H9 (cell line): ENCODE data around the gene PRR5L. TPM values are rescaled to one million over a fixed set of nuclear protein-coding genes. Genes with fewer than 3 reads are reported as not detected.

Source experiments
- DNase-seq: peaks from one replicate; pipeline ENCODE4 v3.0.0-alpha.2; 2017
- H2AFZ ChIP-seq: one replicate; pipeline ENCODE4 v1.6.1; 2013; ENCODE audit warnings: mild to moderate bottlenecking, low read length, control low read depth, moderate library complexity
- H2AK5ac ChIP-seq: 2 replicates; pipeline ENCODE4 v1.6.1; 2013; ENCODE audit warnings: low read length, control low read depth, mixed read lengths; ENCODE audit not compliant: insufficient read length
- H2BK120ac ChIP-seq: one replicate; pipeline ENCODE4 v1.6.1; 2013; ENCODE audit warnings: low read depth, mild to moderate bottlenecking, low read length, control low read depth, inconsistent platforms; ENCODE audit not compliant: poor library complexity, severe bottlenecking
- H2BK12ac ChIP-seq: 2 replicates; pipeline ENCODE4 v1.6.1; 2013; ENCODE audit warnings: low read length, control low read depth, mixed read lengths, low read depth; ENCODE audit not compliant: insufficient read length
- H2BK15ac ChIP-seq: 2 replicates; pipeline ENCODE4 v1.6.1; 2013; ENCODE audit warnings: low read depth, low read length, control low read depth
- H2BK20ac ChIP-seq: one replicate; pipeline ENCODE4 v1.6.1; 2013; ENCODE audit warnings: low read depth, mild to moderate bottlenecking, low read length, control low read depth, inconsistent platforms; ENCODE audit not compliant: poor library complexity, severe bottlenecking
- H2BK5ac ChIP-seq: 2 replicates; pipeline ENCODE4 v1.6.1; 2013; ENCODE audit warnings: low read length, control low read depth, mixed read lengths; ENCODE audit not compliant: insufficient read length
- H3K14ac ChIP-seq: 2 replicates; pipeline ENCODE4 v1.6.1; 2013; ENCODE audit warnings: low read length, control low read depth; ENCODE audit not compliant: insufficient read depth
- H3K18ac ChIP-seq: 2 replicates; pipeline ENCODE4 v1.6.1; 2013; ENCODE audit warnings: low read depth, mild to moderate bottlenecking, mixed read lengths, low read length, control low read depth; ENCODE audit not compliant: insufficient read length
- H3K23ac ChIP-seq: 2 replicates; pipeline ENCODE4 v1.6.1; 2013; ENCODE audit warnings: low read length, control low read depth, mixed read lengths, low read depth; ENCODE audit not compliant: insufficient read length
- H3K23me2 ChIP-seq: 2 replicates; pipeline ENCODE4 v1.6.1; 2013; ENCODE audit warnings: low read depth, mild to moderate bottlenecking, mixed read lengths, low read length, control low read depth; ENCODE audit not compliant: insufficient read length, poor library complexity, severe bottlenecking
- H3K27ac ChIP-seq: 2 replicates; pipeline ENCODE4 v1.5.1; 2013; ENCODE audit warnings: low read length, control low read depth, mixed read lengths, low read depth; ENCODE audit not compliant: insufficient read length
- H3K27me3 ChIP-seq: 2 replicates; pipeline ENCODE4 v1.6.1; 2013; ENCODE audit warnings: low read length, control low read depth, inconsistent platforms; ENCODE audit not compliant: insufficient read depth
- H3K4ac ChIP-seq: 2 replicates; pipeline ENCODE4 v1.6.1; 2013; ENCODE audit warnings: low read depth, mild to moderate bottlenecking, control low read depth, inconsistent platforms, low read length, moderate library complexity
- H3K4me1 ChIP-seq: 2 replicates; pipeline ENCODE4 v1.6.1; 2013; ENCODE audit warnings: low read length, control low read depth, inconsistent platforms; ENCODE audit not compliant: insufficient read depth
- H3K4me2 ChIP-seq: 2 replicates; pipeline ENCODE4 v1.6.1; 2013; ENCODE audit warnings: low read length, control low read depth, mixed read lengths; ENCODE audit not compliant: insufficient read length, insufficient read depth
- H3K56ac ChIP-seq: 2 replicates; pipeline ENCODE4 v1.6.1; 2013; ENCODE audit warnings: low read depth, mild to moderate bottlenecking, mixed read lengths, low read length, control low read depth; ENCODE audit not compliant: insufficient read length
- H3K79me1 ChIP-seq: 2 replicates; pipeline ENCODE4 v1.6.1; 2013; ENCODE audit warnings: low read depth, mild to moderate bottlenecking, moderate library complexity, low read length, control low read depth, inconsistent platforms; ENCODE audit not compliant: insufficient read depth, poor library complexity, severe bottlenecking
- H3K79me2 ChIP-seq: 2 replicates; pipeline ENCODE4 v1.6.1; 2013; ENCODE audit warnings: low read length, control low read depth, inconsistent platforms; ENCODE audit not compliant: insufficient read depth
- H3K9ac ChIP-seq: 2 replicates; pipeline ENCODE4 v1.6.1; 2013; ENCODE audit warnings: low read length, control low read depth, mixed read lengths; ENCODE audit not compliant: insufficient read length; ENCODE audit errors: extremely low read depth
- H3K9me3 ChIP-seq: one replicate; pipeline ENCODE4 v1.6.1; 2013; ENCODE audit warnings: low read depth, low read length, inconsistent platforms; ENCODE audit not compliant: control insufficient read depth
- H3T11ph ChIP-seq: one replicate; pipeline ENCODE4 v1.6.1; 2013; ENCODE audit warnings: mild to moderate bottlenecking, low read length, control low read depth, inconsistent platforms
- H4K20me1 ChIP-seq: one replicate; pipeline ENCODE4 v1.6.1; 2013; ENCODE audit not compliant: control insufficient read depth, insufficient read length, insufficient read depth
- H4K5ac ChIP-seq: 2 replicates; pipeline ENCODE4 v1.6.1; 2013; ENCODE audit warnings: low read depth, mild to moderate bottlenecking, mixed read lengths, low read length, control low read depth; ENCODE audit not compliant: insufficient read length
- H4K8ac ChIP-seq: replicated peaks from 2 replicates; pipeline ENCODE4 v1.6.1; 2013; ENCODE audit warnings: low read length, control low read depth, mixed read lengths, low read depth; ENCODE audit not compliant: insufficient read length
- H4K91ac ChIP-seq: 2 replicates; pipeline ENCODE4 v1.6.1; 2013; ENCODE audit warnings: low read depth, mild to moderate bottlenecking, moderate library complexity, mixed read lengths, low read length, control low read depth; ENCODE audit not compliant: insufficient read length
- H3K27ac Mint-ChIP-seq, 3 experiments: 2 replicates in 2 of 3; 3 replicates in 1 of 3; pipeline ENCODE4 v1.8.0; 2020 to 2021; ENCODE audit warnings: mixed read lengths in 3 of 3, mild to moderate bottlenecking in 1 of 3, moderate library complexity in 1 of 3
- H3K27me3 Mint-ChIP-seq: 2 replicates; pipeline ENCODE4 v1.8.0; 2021; ENCODE audit warnings: low read depth, mild to moderate bottlenecking, moderate library complexity, mixed read lengths
- H3K36me3 Mint-ChIP-seq, 3 experiments: 2 replicates in 2 of 3; 3 replicates in 1 of 3; pipeline ENCODE4 v1.8.0; 2020 to 2021; ENCODE audit warnings: low read depth in 3 of 3, mixed read lengths in 3 of 3; ENCODE audit not compliant: insufficient read depth in 1 of 3
- H3K4me1 Mint-ChIP-seq, 2 experiments: 2 replicates each; pipeline ENCODE4 v1.8.0; 2020; ENCODE audit warnings: mixed read lengths in 2 of 2
- H3K4me3 Mint-ChIP-seq, 2 experiments: 2 replicates in 1 of 2; 3 replicates in 1 of 2; pipeline ENCODE4 v1.8.0; 2020 to 2021; ENCODE audit warnings: mild to moderate bottlenecking in 2 of 2, mixed read lengths in 2 of 2, moderate library complexity in 1 of 2
- H3K9me3 Mint-ChIP-seq, 2 experiments: 2 replicates in 1 of 2; 3 replicates in 1 of 2; pipeline ENCODE4 v1.8.0; 2020; ENCODE audit warnings: mild to moderate bottlenecking in 2 of 2, mixed read lengths in 2 of 2, moderate library complexity in 1 of 2
- WGBS: extraction: QIAGEN DNeasy Blood & Tissue Kit; methylation state at CpG from one replicate; pipeline ENCODE4 v1.1.7; 2013; ENCODE audit warnings: missing lambda C conversion rate, low lambda C conversion rate, mixed read lengths; ENCODE audit not compliant: insufficient read length; ENCODE audit errors: extremely low coverage; 5-methylcytosine and 5-hydroxymethylcytosine counted together
- total RNA-seq: library from RNA; stranded (reverse); gene quantifications from 2 replicates; pipeline ENCODE4 v1.2.1, GENCODE V29; 2021
- TF ChIP-seq, protein P1 (sequence below): fragments of 200-600 bp; sonication (generic); conservative IDR thresholded peaks from 3 replicates; pipeline ENCODE4 v1.8.0; 2021; ENCODE audit warnings: antibody characterized with exemption, mild to moderate bottlenecking

The PRR5L gene
- total RNA-seq, 1 experiment from 2014 or later, result 5.6 TPM

DNA sequence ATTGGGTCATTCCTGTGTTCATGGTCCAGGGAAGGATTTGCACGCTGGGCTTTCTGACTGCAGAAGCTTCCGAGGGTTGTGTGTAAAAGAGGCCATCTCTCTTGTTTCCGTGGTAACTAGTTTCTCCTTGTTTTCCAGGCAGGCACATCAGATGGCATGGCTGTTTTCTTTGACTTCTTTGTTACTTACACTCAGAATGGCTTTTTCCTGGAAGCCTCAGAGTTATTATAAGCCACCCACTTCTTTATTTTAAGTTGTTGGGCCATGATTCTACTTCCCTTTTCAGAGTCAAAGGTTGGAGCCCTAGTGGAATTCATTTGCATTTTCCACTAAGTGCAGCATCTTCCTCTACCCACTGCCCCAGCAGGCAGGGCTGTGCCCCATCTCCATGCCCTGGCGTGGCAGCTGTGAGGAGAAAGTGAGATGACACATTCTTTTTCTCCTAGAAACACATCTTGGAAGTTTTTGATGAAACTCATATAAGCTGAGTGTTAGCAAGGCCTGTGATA is 94.9 kb downstream of the PRR5L start:
- H2BK20ac ChIP-seq, result no peak overlapping the region
- H2BK5ac ChIP-seq, result no peak overlapping the region
- no peaks in the 10 kb centered on the region for H4K20me1 ChIP-seq
- no peak overlapping the region for H2BK120ac ChIP-seq
- no peak overlapping the region for H3K18ac ChIP-seq
- no peak overlapping the region for H3K56ac ChIP-seq
- no peaks in the 10 kb centered on the region for H3K27me3 Mint-ChIP-seq
- no peak overlapping the region for H2AFZ ChIP-seq
- H3K9me3 Mint-ChIP-seq, result no peaks in the 10 kb centered on the region
- DNase-seq, result no peak
- H3K27me3 ChIP-seq, result no peaks in the 10 kb centered on the region
- no peak overlapping the region for H3K9ac ChIP-seq
- no peak overlapping the region for H3K14ac ChIP-seq
- no peak overlapping the region for H4K5ac ChIP-seq
- H3K79me1 ChIP-seq, result no peaks in the 10 kb centered on the region
- no peaks in the 10 kb centered on the region for H3K23me2 ChIP-seq
- H3K4me2 ChIP-seq, result no peak overlapping the region
- no peak overlapping the region for H3K27ac Mint-ChIP-seq
- H3K4ac ChIP-seq, result no peak overlapping the region
- no peak overlapping the region for H4K8ac ChIP-seq
- H4K91ac ChIP-seq, result no peak overlapping the region
- no peak overlapping the region for H3K23ac ChIP-seq
- H3T11ph ChIP-seq, result no peak overlapping the region
- no CpG with 5 or more reads among the region's 4 CpGs for WGBS
- H2BK12ac ChIP-seq, result no peak overlapping the region
- H3K4me1 Mint-ChIP-seq, result no peaks in the 10 kb centered on the region; a peak in 1 of 4 replicates
- H2AK5ac ChIP-seq, result no peak overlapping the region
- no peaks in the 10 kb centered on the region for H3K36me3 Mint-ChIP-seq
- H3K79me2 ChIP-seq, result no peaks in the 10 kb centered on the region
- H3K27ac ChIP-seq, result no peak overlapping the region
- TF ChIP-seq, protein P1, sequence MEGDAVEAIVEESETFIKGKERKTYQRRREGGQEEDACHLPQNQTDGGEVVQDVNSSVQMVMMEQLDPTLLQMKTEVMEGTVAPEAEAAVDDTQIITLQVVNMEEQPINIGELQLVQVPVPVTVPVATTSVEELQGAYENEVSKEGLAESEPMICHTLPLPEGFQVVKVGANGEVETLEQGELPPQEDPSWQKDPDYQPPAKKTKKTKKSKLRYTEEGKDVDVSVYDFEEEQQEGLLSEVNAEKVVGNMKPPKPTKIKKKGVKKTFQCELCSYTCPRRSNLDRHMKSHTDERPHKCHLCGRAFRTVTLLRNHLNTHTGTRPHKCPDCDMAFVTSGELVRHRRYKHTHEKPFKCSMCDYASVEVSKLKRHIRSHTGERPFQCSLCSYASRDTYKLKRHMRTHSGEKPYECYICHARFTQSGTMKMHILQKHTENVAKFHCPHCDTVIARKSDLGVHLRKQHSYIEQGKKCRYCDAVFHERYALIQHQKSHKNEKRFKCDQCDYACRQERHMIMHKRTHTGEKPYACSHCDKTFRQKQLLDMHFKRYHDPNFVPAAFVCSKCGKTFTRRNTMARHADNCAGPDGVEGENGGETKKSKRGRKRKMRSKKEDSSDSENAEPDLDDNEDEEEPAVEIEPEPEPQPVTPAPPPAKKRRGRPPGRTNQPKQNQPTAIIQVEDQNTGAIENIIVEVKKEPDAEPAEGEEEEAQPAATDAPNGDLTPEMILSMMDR, result no peak
- H3K9me3 ChIP-seq, result no peaks in the 10 kb centered on the region
- no peak overlapping the region for H2BK15ac ChIP-seq
- no peaks in the 10 kb centered on the region for H3K4me1 ChIP-seq
- no peak overlapping the region for H3K4me3 Mint-ChIP-seq
